Psoas muscle (tissue), 8 donors: Measurements from ENCODE around the gene MCTP2. TPM values are rescaled to one million over a fixed set of nuclear protein-coding genes. Genes with fewer than 3 reads are reported as not detected.

Experiments used
- ATAC-seq, 4 donors: fragments of 200-7000 bp; cut with Tn5 transposase; one replicate each; pipeline ENCODE4 v1.9.1; 2020; ENCODE audit warnings: moderate library complexity in 3 of 4, mild to moderate bottlenecking in 2 of 4
- DNase-seq, 2 donors: peaks; one replicate each; pipeline ENCODE4 v3.0.0-alpha.2; 2020
- H3K27ac ChIP-seq: fragments of 200-600 bp; one replicate; pipeline ENCODE4 v1.8.0; 2022
- H3K27me3 ChIP-seq, 3 donors: fragments of 200-600 bp in 1 of 3; one replicate each; pipeline versions ENCODE4 v1.6.1 to v1.8.0; 2013 to 2022; ENCODE audit warnings: low read length in 2 of 3, mild to moderate bottlenecking in 2 of 3, moderate library complexity in 1 of 3; ENCODE audit not compliant: insufficient read depth in 3 of 3
- H3K36me3 ChIP-seq, 2 donors: fragments of 200-600 bp in 1 of 2; one replicate each; pipeline versions ENCODE4 v1.6.1 to v1.8.0; 2013 to 2022; ENCODE audit warnings: low read depth in 1 of 2, mild to moderate bottlenecking in 1 of 2, moderate library complexity in 1 of 2; ENCODE audit not compliant: insufficient read depth in 1 of 2
- H3K4me1 ChIP-seq: fragments of 200-600 bp; one replicate; pipeline ENCODE4 v1.8.0; 2022
- H3K4me3 ChIP-seq: fragments of 200-600 bp; one replicate; pipeline ENCODE4 v1.8.0; 2022; ENCODE audit warnings: mild to moderate bottlenecking
- H3K9me3 ChIP-seq: fragments of 200-600 bp; one replicate; pipeline ENCODE4 v1.8.0; 2022
- WGBS, 3 donors: extraction: QIAGEN DNeasy Blood & Tissue Kit; methylation state at CpG; one replicate each; pipeline versions ENCODE4 v1.1.6 to v1.1.7; 2013; 5-methylcytosine and 5-hydroxymethylcytosine counted together
- intact Hi-C, 2 donors: fragments of 100-400 bp; cut with DNase I; formaldehyde crosslinking; loops; one replicate each; pipeline versions ENCODE4 v1.11.0 to v1.14.2; 2022
- polyA plus RNA-seq, 3 donors: library from polyadenylated mRNA; stranded (reverse); fragments of 200-250 nt; gene quantifications; one replicate each; pipeline ENCODE4 v1.2.3, GENCODE V29; 2013
- total RNA-seq, 4 donors: library from RNA; stranded (reverse); fragmentation: NEBNext Ultra II Directional in 2 of 4; extraction: Animal tissue kit (Norgen Biotek cat#: 25700) in 2 of 4; gene quantifications; one replicate each; pipeline versions ENCODE4 v1.2.1 to v1.2.4, GENCODE V29; 2021 to 2023
- TF ChIP-seq, protein P1 (sequence below): fragments of 200-600 bp; IDR thresholded peaks from one replicate; pipeline ENCODE4 v1.8.0; 2022; ENCODE audit warnings: antibody characterized with exemption
- donor health status: healthy with polysubstance abuse.
- donor health status: DM: no; HTN: no; CAD: no; lungs with moderate emphysema.
- donor health status: Bipolar disorder and iron deficiency.
- donor health status: healthy.
- donor health status: DM: yes; HTN: yes; CAD: no.
- donor health status: DM: no; HTN: no; CAD: no.
- donor health status: DM: no; HTN: no; CAD: no.
- donor health status: DM: yes; HTN: yes; CAD: no.

The MCTP2 gene
- total and polyA plus RNA-seq, 7 donors: 0.01 to 1.1 (median 0.33) TPM; not detected in 1

DNA sequence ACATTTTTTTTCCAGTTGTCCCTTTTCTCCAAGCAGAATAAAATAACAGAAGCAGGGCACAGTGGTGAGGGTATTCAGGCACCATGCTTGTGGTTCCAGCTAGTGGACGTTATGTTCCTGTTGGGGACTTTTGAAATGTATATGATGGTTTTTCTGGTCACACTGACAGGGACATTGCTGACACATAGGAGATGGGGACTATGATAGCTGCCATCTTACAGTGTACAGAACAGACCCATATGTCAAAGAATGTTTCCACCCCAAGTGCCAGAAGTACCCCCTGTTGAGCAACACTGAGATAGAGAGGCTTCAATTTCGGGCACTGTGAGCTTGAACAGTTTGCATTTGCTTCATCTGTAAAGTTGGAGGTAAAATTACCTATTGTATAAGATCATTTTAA lies 38.6 kb downstream of the MCTP2 start:
- Histone ChIP-seq H3K27me3 (no peaks in the 10 kb centered on the region), H3K9me3 (no peaks in the 10 kb centered on the region), H3K27ac (no peak overlapping the region), H3K36me3 (no peaks in the 10 kb centered on the region), H3K4me1 (no peaks in the 10 kb centered on the region), H3K4me3 (no peak overlapping the region)
- 77 to 80% (median 79%) methylated on average over 2 of the region's 2 CpGs for WGBS, 3 donors
- no peak for ATAC-seq
- DNase-seq: no peak
- TF ChIP-seq, protein P1, sequence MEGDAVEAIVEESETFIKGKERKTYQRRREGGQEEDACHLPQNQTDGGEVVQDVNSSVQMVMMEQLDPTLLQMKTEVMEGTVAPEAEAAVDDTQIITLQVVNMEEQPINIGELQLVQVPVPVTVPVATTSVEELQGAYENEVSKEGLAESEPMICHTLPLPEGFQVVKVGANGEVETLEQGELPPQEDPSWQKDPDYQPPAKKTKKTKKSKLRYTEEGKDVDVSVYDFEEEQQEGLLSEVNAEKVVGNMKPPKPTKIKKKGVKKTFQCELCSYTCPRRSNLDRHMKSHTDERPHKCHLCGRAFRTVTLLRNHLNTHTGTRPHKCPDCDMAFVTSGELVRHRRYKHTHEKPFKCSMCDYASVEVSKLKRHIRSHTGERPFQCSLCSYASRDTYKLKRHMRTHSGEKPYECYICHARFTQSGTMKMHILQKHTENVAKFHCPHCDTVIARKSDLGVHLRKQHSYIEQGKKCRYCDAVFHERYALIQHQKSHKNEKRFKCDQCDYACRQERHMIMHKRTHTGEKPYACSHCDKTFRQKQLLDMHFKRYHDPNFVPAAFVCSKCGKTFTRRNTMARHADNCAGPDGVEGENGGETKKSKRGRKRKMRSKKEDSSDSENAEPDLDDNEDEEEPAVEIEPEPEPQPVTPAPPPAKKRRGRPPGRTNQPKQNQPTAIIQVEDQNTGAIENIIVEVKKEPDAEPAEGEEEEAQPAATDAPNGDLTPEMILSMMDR: no peak
- intact Hi-C loops: no loop called here

DNA sequence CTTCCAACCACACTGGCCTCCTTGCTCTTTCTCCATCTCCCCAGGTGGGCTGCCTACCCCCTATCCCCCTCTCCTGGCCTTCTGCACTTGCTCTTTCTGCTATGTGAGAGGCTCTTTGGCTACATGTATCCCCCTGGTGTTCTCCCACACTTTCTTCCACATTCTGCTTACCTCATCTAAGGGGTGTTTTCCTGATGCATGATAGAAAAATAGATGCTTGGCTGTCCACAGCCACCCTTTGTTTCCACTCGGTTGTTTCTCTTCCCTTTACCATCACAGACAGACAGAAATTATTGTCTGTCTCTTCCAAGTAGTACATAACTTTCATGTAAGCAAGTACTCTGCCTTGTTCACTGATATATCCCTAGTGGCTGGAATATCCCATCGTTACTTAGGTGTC lies 39.2 kb downstream of the MCTP2 start:
- no peak overlapping the region for H3K27ac ChIP-seq
- H3K4me3 ChIP-seq: no peak overlapping the region
- TF ChIP-seq, protein P1: no peak
- H3K4me1 ChIP-seq: no peaks in the 10 kb centered on the region
- WGBS, 3 donors: 65 to 77% (median 68%) methylated on average over 2 of the region's 2 CpGs
- intact Hi-C loops: no loop called here
- no peaks in the 10 kb centered on the region for H3K9me3 ChIP-seq
- DNase-seq (no peak), ATAC-seq (no peak)
- H3K27me3 ChIP-seq: no peaks in the 10 kb centered on the region
- H3K36me3 ChIP-seq: no peaks in the 10 kb centered on the region

DNA sequence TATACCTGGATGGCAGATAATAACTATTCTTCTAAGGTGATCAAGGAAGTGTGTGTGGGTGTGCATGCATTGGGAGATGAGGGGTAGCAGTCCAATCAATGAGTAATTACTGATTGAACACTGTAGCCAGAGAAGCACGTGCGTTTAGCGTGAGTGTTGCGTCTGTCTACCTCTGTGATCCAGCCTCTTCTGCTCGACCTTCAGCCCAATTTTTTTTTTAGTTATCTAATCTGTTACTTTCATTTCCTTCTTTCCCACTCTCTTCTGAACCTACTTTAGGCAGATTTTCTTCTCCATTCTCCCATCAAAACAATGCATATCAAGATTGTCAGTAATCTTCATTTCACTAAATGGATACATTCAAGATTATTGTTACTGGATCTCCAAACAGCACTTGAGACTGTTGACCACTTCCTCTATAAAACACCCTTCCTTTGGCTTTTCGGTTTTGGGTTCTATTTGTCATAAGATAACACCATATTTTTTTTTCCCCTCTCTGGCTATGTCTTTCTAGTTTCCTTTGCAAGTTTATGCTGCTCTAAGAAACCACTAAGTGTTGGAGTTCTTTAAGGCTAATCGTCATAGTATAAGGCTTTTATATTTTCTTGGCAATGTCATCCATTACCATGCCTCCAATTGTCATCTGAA lies 41.0 kb downstream of the MCTP2 start:
- H3K27ac ChIP-seq: no peak overlapping the region
- H3K9me3 ChIP-seq: no peaks in the 10 kb centered on the region
- no peaks in the 10 kb centered on the region for H3K4me1 ChIP-seq
- no peaks in the 10 kb centered on the region for H3K27me3 ChIP-seq
- DNase-seq: no peak
- 78 to 82% (median 79%) methylated on average over 7 of the region's 7 CpGs for WGBS, 3 donors
- TF ChIP-seq, protein P1: no peak
- no peaks in the 10 kb centered on the region for H3K36me3 ChIP-seq
- no peak for ATAC-seq
- intact Hi-C loops: no loop called here
- H3K4me3 ChIP-seq: no peak overlapping the region

DNA sequence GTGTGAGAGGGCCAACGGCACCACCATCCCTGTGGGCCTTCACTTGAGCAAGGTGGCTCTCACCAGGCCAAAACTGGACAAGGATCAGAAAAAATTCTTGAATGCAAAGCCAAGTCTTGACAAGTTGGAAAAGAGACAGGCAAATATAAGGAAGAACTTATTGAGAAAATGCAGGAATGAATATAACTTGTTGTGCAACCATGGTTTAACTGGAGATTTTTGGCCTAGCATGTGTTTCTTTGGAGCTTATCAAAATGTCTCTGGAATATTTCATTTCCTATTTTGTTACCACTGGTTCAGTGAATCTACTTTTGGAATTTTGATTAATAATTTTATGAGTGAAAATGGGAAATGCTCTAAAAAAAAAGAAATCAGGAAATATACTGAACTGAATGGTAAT lies 42.5 kb downstream of the MCTP2 start:
- intact Hi-C loops: no loop called here
- no peaks in the 10 kb centered on the region for H3K27me3 ChIP-seq
- no peak for DNase-seq
- ATAC-seq: no peak
- no peak overlapping the region for H3K4me3 ChIP-seq
- no peaks in the 10 kb centered on the region for H3K9me3 ChIP-seq
- TF ChIP-seq, protein P1: no peak
- H3K27ac ChIP-seq: no peak overlapping the region
- H3K4me1 ChIP-seq: no peaks in the 10 kb centered on the region
- 70 to 79% (median 74%) methylated on average over 1 of the region's 1 CpG for WGBS, 3 donors
- no peaks in the 10 kb centered on the region for H3K36me3 ChIP-seq

DNA sequence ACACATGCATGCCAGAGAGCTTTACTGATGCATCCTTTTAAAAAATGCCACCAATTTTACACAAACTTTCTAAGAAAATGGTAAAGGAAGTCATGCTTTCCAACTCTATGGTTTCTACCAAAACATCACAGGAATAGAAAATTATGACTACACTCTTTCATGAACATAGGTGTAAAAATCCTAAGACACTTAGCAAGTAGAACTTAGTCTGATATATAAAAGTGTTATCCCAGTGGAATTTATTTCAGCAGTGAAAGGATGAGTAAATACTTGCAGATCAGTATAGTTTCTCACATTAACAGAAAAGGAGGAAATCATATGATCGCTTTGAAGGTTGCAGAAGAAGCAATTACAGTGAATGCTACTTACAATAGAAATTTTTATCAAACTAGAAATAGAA lies 43.4 kb downstream of the MCTP2 start:
- H3K27ac ChIP-seq: no peak overlapping the region
- TF ChIP-seq, protein P1: no peak
- H3K27me3 ChIP-seq: no peaks in the 10 kb centered on the region
- H3K36me3 ChIP-seq: no peaks in the 10 kb centered on the region
- DNase-seq (no peak), ATAC-seq (no peak)
- H3K4me1 ChIP-seq: no peaks in the 10 kb centered on the region
- 90 to 100% (median 100%) methylated on average over 1 of the region's 1 CpG for WGBS, 3 donors
- no peaks in the 10 kb centered on the region for H3K9me3 ChIP-seq
- H3K4me3 ChIP-seq: no peak overlapping the region
- intact Hi-C loops: no loop called here
